Muscle layer of duodenum (tissue), 2 donors: ENCODE results near the gene SLC43A1.
A peak's percentile ranks its signal among the peaks of the same experiment; 100 is the strongest.

Experiments used
- H3K27ac ChIP-seq: one replicate; pipeline ENCODE4 v1.7.0; 2013; ENCODE audit warnings: mild to moderate bottlenecking, low read length
- H3K27me3 ChIP-seq: one replicate; pipeline ENCODE4 v1.7.0; 2013; ENCODE audit warnings: low read depth, mild to moderate bottlenecking, control low read depth, low read length
- H3K36me3 ChIP-seq, 2 donors: one replicate each; pipeline ENCODE4 v1.7.0; 2013; ENCODE audit warnings: low read length in 2 of 2, control low read depth in 1 of 2, mild to moderate bottlenecking in 1 of 2; ENCODE audit not compliant: insufficient read depth in 2 of 2, control insufficient read depth in 1 of 2
- H3K4me1 ChIP-seq, 2 donors: one replicate each; pipeline ENCODE4 v1.7.0; 2013; ENCODE audit warnings: low read length in 2 of 2, mild to moderate bottlenecking in 2 of 2, control low read depth in 1 of 2, moderate library complexity in 1 of 2; ENCODE audit not compliant: insufficient read depth in 2 of 2, control insufficient read depth in 1 of 2
- H3K4me3 ChIP-seq, 2 donors: one replicate each; pipeline ENCODE4 v1.7.0; 2013; ENCODE audit warnings: low read length in 2 of 2, low read depth in 1 of 2, mild to moderate bottlenecking in 1 of 2
- H3K9me3 ChIP-seq, 2 donors: one replicate each; pipeline ENCODE4 v1.7.0; 2013; ENCODE audit warnings: low read length in 2 of 2, control low read depth in 1 of 2, mild to moderate bottlenecking in 1 of 2; ENCODE audit not compliant: control insufficient read depth in 1 of 2
- donor health status: healthy.

The SLC43A1 gene

DNA sequence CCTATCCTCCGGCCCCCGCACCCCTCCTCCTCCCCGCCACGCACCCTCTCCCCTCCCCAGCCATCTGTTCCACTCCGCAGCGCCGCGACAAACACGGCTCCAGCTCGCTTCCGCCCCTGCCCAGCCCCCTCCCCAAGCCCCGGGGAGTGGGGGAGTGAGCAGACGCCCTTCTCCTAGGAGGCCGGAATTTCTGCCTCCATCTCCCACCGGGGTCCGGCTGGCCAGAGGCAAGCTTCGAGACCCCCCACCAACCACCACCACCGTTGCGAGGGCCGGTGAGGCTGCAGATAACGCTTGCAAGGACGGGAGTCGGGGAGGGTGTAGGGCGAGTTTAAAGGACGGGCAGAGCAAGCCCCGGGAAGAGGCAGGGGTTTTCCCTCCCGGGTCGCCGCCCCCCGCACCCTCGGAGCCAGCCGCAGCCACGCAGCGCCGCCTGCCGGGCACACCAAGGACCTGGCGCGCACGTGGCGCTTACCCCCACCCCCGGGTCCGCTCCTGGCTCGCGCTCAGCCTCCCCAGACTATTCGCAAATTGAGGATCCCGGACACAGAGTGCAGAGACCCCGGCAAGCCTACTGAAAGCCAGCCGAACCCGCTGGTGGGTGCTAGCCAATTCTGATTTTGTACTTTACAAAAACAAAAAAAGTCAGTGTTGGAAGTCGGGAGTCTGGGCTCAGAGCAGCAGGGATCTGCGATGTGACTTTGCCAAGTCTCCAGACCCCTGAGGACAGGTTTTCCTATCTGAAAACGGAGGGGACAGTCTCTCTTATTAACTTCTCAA, 32.5 kb downstream of the SLC43A1 start:
- peaks cover 8% of the 10 kb centered on the region for H3K27me3 ChIP-seq
- peaks cover 6 to 30% of the 10 kb centered on the region in 2 donors for H3K36me3 ChIP-seq
- H3K27ac ChIP-seq, result no peak overlapping the region
- peak overlapping the region in 1 of 2 donors; percentile 45 for H3K4me3 ChIP-seq
- H3K4me1 ChIP-seq, result peaks cover 0 to 13% of the 10 kb centered on the region in 2 donors
- no peaks in the 10 kb centered on the region for H3K9me3 ChIP-seq

DNA sequence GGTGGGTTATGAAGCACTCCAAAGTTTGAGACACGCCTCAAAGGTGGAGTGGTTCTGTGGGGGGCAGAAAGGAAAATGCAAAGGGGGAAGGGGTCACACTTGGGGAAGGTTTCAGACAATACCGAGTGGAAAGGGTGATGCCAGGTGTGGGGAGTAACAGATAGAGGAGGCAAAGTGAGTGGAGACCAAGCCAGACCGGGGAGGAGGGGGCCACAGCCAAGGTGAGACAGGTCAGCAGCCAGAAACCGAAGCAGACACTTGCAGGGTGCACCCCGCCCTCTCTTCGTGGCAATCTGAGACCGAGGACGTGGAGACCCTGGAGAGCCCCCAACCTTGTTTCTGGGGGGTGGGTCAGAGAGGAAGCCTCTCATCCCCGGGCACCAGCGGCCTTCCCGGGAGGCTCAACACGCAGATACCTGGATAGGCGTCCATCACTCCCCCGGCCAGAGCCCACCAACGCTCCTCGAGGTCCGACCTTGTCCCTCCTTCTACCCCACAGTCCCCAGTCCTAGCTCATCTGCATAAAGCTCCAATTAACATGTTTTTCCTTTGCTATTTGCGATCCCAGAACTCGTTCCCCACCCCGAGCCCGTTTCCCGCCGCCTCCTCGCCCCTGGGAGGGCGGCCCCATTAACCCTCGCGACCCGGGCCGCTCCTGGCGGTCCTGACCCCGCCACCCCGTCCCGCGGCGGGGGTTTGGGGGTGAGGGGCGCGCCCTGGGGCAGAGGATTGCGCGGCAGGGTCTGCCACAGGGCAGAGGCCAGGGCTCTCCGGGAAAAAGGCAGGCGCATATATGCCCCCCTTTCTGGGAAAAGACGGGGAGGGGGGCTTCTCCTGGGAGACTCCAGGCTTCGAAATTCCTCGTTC, 33.4 kb downstream of the SLC43A1 start:
- Histone ChIP-seq H3K27ac (no peak overlapping the region), H3K4me1 (peaks cover 0 to 13% of the 10 kb centered on the region in 2 donors), H3K27me3 (peaks cover 8% of the 10 kb centered on the region), H3K36me3 (peaks cover 6 to 22% of the 10 kb centered on the region in 2 donors), H3K4me3 (peak overlapping the region in 1 of 2 donors; percentile 45), H3K9me3 (no peaks in the 10 kb centered on the region)

DNA sequence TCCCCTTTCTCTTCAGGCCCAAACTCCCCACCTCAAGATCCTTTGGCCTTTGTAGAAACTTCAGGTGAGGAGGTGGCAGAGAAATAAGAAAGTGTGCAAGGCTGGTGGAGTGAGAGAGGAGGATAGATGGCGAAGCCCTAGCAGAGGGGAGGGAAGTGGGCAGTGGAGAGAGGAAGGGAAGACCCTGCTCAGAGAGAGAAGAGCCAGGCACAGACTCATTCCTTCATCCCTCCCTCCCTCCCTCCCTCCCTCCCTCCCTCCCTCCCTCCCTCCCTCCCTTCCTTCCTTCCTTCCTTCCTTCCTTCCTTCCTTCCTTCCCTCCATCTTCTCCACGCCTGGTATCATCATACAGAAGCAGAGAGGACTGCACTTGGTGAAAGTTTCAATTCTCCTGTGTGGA, 34.2 kb downstream of the SLC43A1 start:
- H3K27me3 ChIP-seq, result peaks cover 8% of the 10 kb centered on the region
- no peak overlapping the region for H3K27ac ChIP-seq
- H3K4me3 ChIP-seq, result no peak overlapping the region
- no peaks in the 10 kb centered on the region for H3K9me3 ChIP-seq
- H3K4me1 ChIP-seq, result peaks cover 0 to 21% of the 10 kb centered on the region in 2 donors
- H3K36me3 ChIP-seq, result peaks cover 6 to 19% of the 10 kb centered on the region in 2 donors

- Histone ChIP-seq H3K4me1 (peaks cover 4 to 28% of the 10 kb centered on the region in 2 donors), H3K36me3 (peaks cover 6 to 12% of the 10 kb centered on the region in 2 donors), H3K4me3 (no peak overlapping the region), H3K27me3 (peaks cover 8% of the 10 kb centered on the region), H3K9me3 (no peaks in the 10 kb centered on the region), H3K27ac (no peak overlapping the region)
Measured at GRCh38 chr11:57480409-57481137, 34.9 kb downstream of the SLC43A1 start.

GRCh38 chr11:57479911-57480310, 35.6 kb downstream of the SLC43A1 start:
- Histone ChIP-seq H3K27me3 (peaks cover 13% of the 10 kb centered on the region), H3K27ac (no peak overlapping the region), H3K4me1 (peaks cover 4 to 28% of the 10 kb centered on the region in 2 donors), H3K4me3 (no peak overlapping the region), H3K36me3 (peaks cover 6% of the 10 kb centered on the region in 2 donors), H3K9me3 (no peaks in the 10 kb centered on the region)

- Histone ChIP-seq H3K9me3 (no peaks in the 10 kb centered on the region), H3K4me1 (peaks cover 4 to 28% of the 10 kb centered on the region in 2 donors), H3K27me3 (peaks cover 20% of the 10 kb centered on the region), H3K27ac (no peak overlapping the region), H3K4me3 (no peak overlapping the region), H3K36me3 (peaks cover 0 to 6% of the 10 kb centered on the region in 2 donors)
Measured at GRCh38 chr11:57479021-57479663, 36.4 kb downstream of the SLC43A1 start.

- no peaks in the 10 kb centered on the region for H3K9me3 ChIP-seq
- peaks cover 4 to 20% of the 10 kb centered on the region in 2 donors for H3K4me1 ChIP-seq
- peaks cover 18% of the 10 kb centered on the region for H3K27me3 ChIP-seq
- H3K27ac ChIP-seq, result no peak overlapping the region
- no peaks in the 10 kb centered on the region for H3K36me3 ChIP-seq
- no peak overlapping the region for H3K4me3 ChIP-seq
Measured at GRCh38 chr11:57477507-57478189, 37.9 kb downstream of the SLC43A1 start.

DNA sequence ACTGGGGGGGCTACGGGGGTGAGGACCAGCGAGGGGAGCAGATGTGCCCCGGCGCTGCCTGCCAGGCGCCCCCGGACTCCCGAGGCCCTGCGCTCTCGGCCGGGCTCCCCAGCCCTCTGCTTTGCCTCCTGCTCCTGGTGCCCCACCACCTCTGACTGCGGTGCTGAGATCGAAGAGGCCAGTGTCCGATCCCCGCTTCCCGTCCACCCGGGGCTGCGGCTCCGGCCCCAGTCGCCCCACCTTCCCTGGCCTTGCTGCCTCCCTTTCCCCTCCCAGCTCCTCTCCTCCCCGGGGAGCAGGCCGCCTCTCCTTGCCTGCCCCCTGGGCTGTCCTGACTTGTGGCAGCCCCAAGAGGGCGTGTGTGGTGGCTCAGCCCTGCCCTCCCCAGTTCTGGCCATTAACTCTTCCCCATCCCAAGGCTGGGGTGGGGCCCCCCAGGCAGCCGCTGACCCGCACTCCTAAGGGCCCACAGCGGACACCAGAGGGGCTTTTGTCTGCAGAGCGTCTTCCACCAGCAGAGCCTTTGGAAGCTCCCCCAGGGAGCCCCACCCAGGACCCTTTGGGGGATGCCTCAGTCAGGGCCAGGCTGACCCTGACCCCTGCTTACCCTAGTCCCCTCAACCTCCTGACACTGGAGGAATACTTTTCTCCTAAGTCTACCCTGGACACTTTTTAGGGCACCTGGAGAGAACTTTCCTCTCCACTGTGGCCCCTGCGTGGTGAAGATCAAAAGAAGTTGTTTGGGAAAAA, 38.6 kb downstream of the SLC43A1 start:
- H3K4me3 ChIP-seq, result peak overlapping the region; percentile 2 to 64
- no peak overlapping the region for H3K27ac ChIP-seq
- H3K27me3 ChIP-seq, result peaks cover 12% of the 10 kb centered on the region
- no peaks in the 10 kb centered on the region for H3K36me3 ChIP-seq
- peaks cover 4 to 15% of the 10 kb centered on the region in 2 donors for H3K4me1 ChIP-seq
- no peaks in the 10 kb centered on the region for H3K9me3 ChIP-seq

DNA sequence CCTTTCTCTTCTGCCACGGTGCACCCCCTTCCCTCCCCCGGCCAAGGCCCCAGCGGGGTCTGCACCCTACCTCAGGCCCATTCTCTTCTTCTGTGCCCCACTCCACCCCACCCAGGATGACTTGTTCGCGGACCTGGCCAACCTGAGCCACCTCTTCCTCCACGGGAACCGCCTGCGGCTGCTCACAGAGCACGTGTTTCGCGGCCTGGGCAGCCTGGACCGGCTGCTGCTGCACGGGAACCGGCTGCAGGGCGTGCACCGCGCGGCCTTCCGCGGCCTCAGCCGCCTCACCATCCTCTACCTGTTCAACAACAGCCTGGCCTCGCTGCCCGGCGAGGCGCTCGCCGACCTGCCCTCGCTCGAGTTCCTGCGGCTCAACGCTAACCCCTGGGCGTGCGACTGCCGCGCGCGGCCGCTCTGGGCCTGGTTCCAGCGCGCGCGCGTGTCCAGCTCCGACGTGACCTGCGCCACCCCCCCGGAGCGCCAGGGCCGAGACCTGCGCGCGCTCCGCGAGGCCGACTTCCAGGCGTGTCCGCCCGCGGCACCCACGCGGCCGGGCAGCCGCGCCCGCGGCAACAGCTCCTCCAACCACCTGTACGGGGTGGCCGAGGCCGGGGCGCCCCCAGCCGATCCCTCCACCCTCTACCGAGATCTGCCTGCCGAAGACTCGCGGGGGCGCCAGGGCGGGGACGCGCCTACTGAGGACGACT, 39.3 kb downstream of the SLC43A1 start:
- H3K27me3 ChIP-seq, result peaks cover 12% of the 10 kb centered on the region
- H3K9me3 ChIP-seq, result no peaks in the 10 kb centered on the region
- peaks cover 4 to 15% of the 10 kb centered on the region in 2 donors for H3K4me1 ChIP-seq
- H3K36me3 ChIP-seq, result no peaks in the 10 kb centered on the region
- H3K4me3 ChIP-seq, result peak overlapping the region; percentile 2 to 64
- H3K27ac ChIP-seq, result no peak overlapping the region
